GM18498 (cell line): ENCODE measurements around the gene UBXN2A.
"Not testable (repeated sequence)": the region's sequence is repeated elsewhere in the genome, so short reads cannot be mapped to it uniquely, and the experiment has no call there.

Experiments used
- ATAC-seq: cut with Tn5 transposase; IDR thresholded peaks from one replicate; pipeline ENCODE4 v1.9.1; 2021; ENCODE audit warnings: mild to moderate bottlenecking, moderate library complexity; ENCODE audit not compliant: unreplicated experiment

The UBXN2A gene

GRCh38 chr2:23940718-23941620 is 706 bp downstream of the UBXN2A start:
- peak; percentile 64 for ATAC-seq

GRCh38 chr2:23941644-23942043 is 1.4 kb downstream of the UBXN2A start:
- ATAC-seq, result no peak

- no peak for ATAC-seq
These were observed 3.4 kb downstream of the UBXN2A start for GRCh38 chr2:23943666-23944065.

- ATAC-seq, result no peak
These were observed 4.3 kb downstream of the UBXN2A start for GRCh38 chr2:23944527-23944926.

GRCh38 chr2:23944976-23945375 is 4.7 kb downstream of the UBXN2A start:
- no peak for ATAC-seq

GRCh38 chr2:23947350-23947749 is 7.1 kb downstream of the UBXN2A start:
- ATAC-seq, result no peak

GRCh38 chr2:23952558-23952957 is 12.3 kb downstream of the UBXN2A start:
- ATAC-seq, result not testable (repeated sequence)

GRCh38 chr2:23953625-23954024 is 13.4 kb downstream of the UBXN2A start:
- ATAC-seq, result no peak

- no peak for ATAC-seq
These were observed 14.2 kb downstream of the UBXN2A start for GRCh38 chr2:23954325-23955014.

- ATAC-seq, result no peak
These were observed 27.6 kb downstream of the UBXN2A start for GRCh38 chr2:23967846-23968245.

- ATAC-seq, result no peak
These were observed 36.6 kb downstream of the UBXN2A start for GRCh38 chr2:23976883-23977282.

GRCh38 chr2:23988371-23988770 is 48.1 kb downstream of the UBXN2A start:
- ATAC-seq, result no peak

- no peak for ATAC-seq
These were observed 52.7 kb downstream of the UBXN2A start for GRCh38 chr2:23992931-23993330.

- no peak for ATAC-seq
These were observed 53.5 kb downstream of the UBXN2A start for GRCh38 chr2:23993736-23994269.

- no peak for ATAC-seq
These were observed 54.3 kb downstream of the UBXN2A start for GRCh38 chr2:23994567-23994966.

- ATAC-seq, result no peak
These were observed 67.4 kb downstream of the UBXN2A start for GRCh38 chr2:24007693-24008092.

GRCh38 chr2:24008672-24009366 is 68.6 kb downstream of the UBXN2A start:
- ATAC-seq, result no peak

GRCh38 chr2:24009367-24009679 is 69.1 kb downstream of the UBXN2A start:
- ATAC-seq, result no peak

GRCh38 chr2:24009680-24010476 is 69.6 kb downstream of the UBXN2A start, which contains the start of gene MFSD2B:
Gene MFSD2B, plus strand, starts transcription at chr2:24010085. Its CDS starts 12 bp downstream, at chr2:24010097.
- no peak for ATAC-seq

- no peak for ATAC-seq
These were observed 70.4 kb downstream of the UBXN2A start for GRCh38 chr2:24010477-24011249.
